HFF-Myc (cell line): ENCODE results near the gene VPREB1.
A peak's percentile ranks its signal among the peaks of the same experiment; 100 is the strongest.

ENCODE experiments used
- DNase-seq: peaks from one replicate; pipeline ENCODE4 v3.0.0-alpha.2; 2011; ENCODE audit warnings: low read depth; ENCODE audit errors: extremely low read depth
- H3K4me3 ChIP-seq: replicated peaks from 2 replicates; pipeline ENCODE4 v1.5.1; 2011; ENCODE audit warnings: low read depth, mild to moderate bottlenecking, control low read depth, low read length
- CTCF ChIP-seq: IDR thresholded peaks from 2 replicates; pipeline ENCODE4 v1.5.1; 2012; ENCODE audit warnings: mild to moderate bottlenecking, low read depth, low read length, control low read depth; ENCODE audit errors: missing control alignments

VPREB1 gene

GRCh38 chr22:22228421-22228820 lies 16.2 kb upstream of the VPREB1 start:
- no peak overlapping the region for H3K4me3 ChIP-seq
- DNase-seq: no peak
- no peak for TF ChIP-seq CTCF

- no peak for TF ChIP-seq CTCF
- DNase-seq: no peak
- H3K4me3 ChIP-seq: no peak overlapping the region
Observed at GRCh38 chr22:22228921-22229320, 15.7 kb upstream of the VPREB1 start.

- no peak for TF ChIP-seq CTCF
- H3K4me3 ChIP-seq: no peak overlapping the region
- DNase-seq: no peak
Observed at GRCh38 chr22:22229683-22230420, 14.7 kb upstream of the VPREB1 start.

GRCh38 chr22:22230438-22230837 lies 14.1 kb upstream of the VPREB1 start:
- no peak for TF ChIP-seq CTCF
- DNase-seq: no peak
- H3K4me3 ChIP-seq: no peak overlapping the region

GRCh38 chr22:22233081-22233480 lies 11.5 kb upstream of the VPREB1 start:
- TF ChIP-seq CTCF: no peak
- no peak for DNase-seq
- no peak overlapping the region for H3K4me3 ChIP-seq

GRCh38 chr22:22235558-22235957 lies 9.0 kb upstream of the VPREB1 start:
- no peak overlapping the region for H3K4me3 ChIP-seq
- peak; percentile 48 for TF ChIP-seq CTCF
- DNase-seq: no peak

- no peak for DNase-seq
- TF ChIP-seq CTCF: no peak
- H3K4me3 ChIP-seq: no peak overlapping the region
Observed at GRCh38 chr22:22237521-22237920, 7.1 kb upstream of the VPREB1 start.
